Smooth muscle cell (in vitro differentiated cells): ENCODE measurements around the gene NAP1L1. TPM values are rescaled to one million over a fixed set of nuclear protein-coding genes. Genes with fewer than 3 reads are reported as not detected.

Source experiments
- DNase-seq: peaks from one replicate; lab custom pipeline; 2025; ENCODE audit not compliant: unreplicated experiment; lab: John Stamatoyannopoulos, UW
- H2AFZ ChIP-seq: fragments of 200-600 bp; sonication (generic); 2 replicates; pipeline ENCODE4 v1.6.0; 2016; ENCODE audit warnings: antibody characterized with exemption, low read depth, mild to moderate bottlenecking
- H3F3A ChIP-seq: fragments of 200-600 bp; sonication (generic); 2 replicates; pipeline ENCODE4 v1.6.0; 2017; ENCODE audit warnings: antibody characterized with exemption, low read depth
- H3K27ac ChIP-seq: fragments of 200-600 bp; sonication (generic); 2 replicates; pipeline ENCODE4 v1.5.1; 2016; ENCODE audit warnings: low read depth, mild to moderate bottlenecking
- H3K27me3 ChIP-seq: fragments of 200-600 bp; sonication (generic); 2 replicates; pipeline ENCODE4 v1.6.1; 2016; ENCODE audit warnings: low read depth, mild to moderate bottlenecking
- H3K36me3 ChIP-seq: fragments of 200-600 bp; sonication (generic); 2 replicates; pipeline ENCODE4 v1.5.1; 2016; ENCODE audit warnings: low read depth
- H3K4me1 ChIP-seq: fragments of 200-600 bp; sonication (generic); 2 replicates; pipeline ENCODE4 v1.5.1; 2016; ENCODE audit warnings: low read depth
- H3K4me2 ChIP-seq: fragments of 200-600 bp; sonication (generic); 2 replicates; pipeline ENCODE4 v1.6.0; 2016; ENCODE audit warnings: mild to moderate bottlenecking
- H3K4me3 ChIP-seq: fragments of 200-600 bp; sonication (generic); 2 replicates; pipeline ENCODE4 v1.5.1; 2016; ENCODE audit warnings: mild to moderate bottlenecking
- H3K79me2 ChIP-seq: fragments of 200-600 bp; sonication (generic); 2 replicates; pipeline ENCODE4 v1.6.0; 2016; ENCODE audit warnings: low read depth, mild to moderate bottlenecking
- H3K9ac ChIP-seq: fragments of 200-600 bp; sonication (generic); 2 replicates; pipeline ENCODE4 v1.6.0; 2016; ENCODE audit warnings: low read depth
- H3K9me3 ChIP-seq: fragments of 200-600 bp; sonication (generic); replicated peaks from 2 replicates; pipeline ENCODE4 v1.5.1; 2016; ENCODE audit warnings: low read depth
- H4K20me1 ChIP-seq: fragments of 200-600 bp; sonication (generic); 2 replicates; pipeline ENCODE4 v1.6.0; 2016; ENCODE audit warnings: low read depth
- WGBS: methylation state at CpG from one replicate; pipeline ENCODE4 v1.1.7; 2016; ENCODE audit warnings: low lambda C conversion rate; 5-methylcytosine and 5-hydroxymethylcytosine counted together
- polyA plus RNA-seq: library from polyadenylated mRNA; unstranded; fragments of >200 nt; fragmentation: Nextera tagmentation; extraction: Ambion mirVana; gene quantifications from 2 replicates; pipeline ENCODE4 v1.2.1, GENCODE V29; 2016
- total RNA-seq: library from RNA; depleted of rRNA; stranded (reverse); fragments of >200 nt; gene quantifications from 2 replicates; pipeline ENCODE4 v1.2.3, GENCODE V29; 2014
- TF ChIP-seq, protein P1 (sequence below): fragments of 200-600 bp; sonication (generic); IDR thresholded peaks from 2 replicates; pipeline ENCODE4 v1.5.1; 2017; ENCODE audit warnings: borderline replicate concordance, mild to moderate bottlenecking, antibody characterized with exemption; ENCODE audit not compliant: insufficient read depth, poor library complexity, severe bottlenecking

Gene NAP1L1
- total and polyA plus RNA-seq, 2 experiments from 2014 or later, result 110 to 221 TPM

DNA sequence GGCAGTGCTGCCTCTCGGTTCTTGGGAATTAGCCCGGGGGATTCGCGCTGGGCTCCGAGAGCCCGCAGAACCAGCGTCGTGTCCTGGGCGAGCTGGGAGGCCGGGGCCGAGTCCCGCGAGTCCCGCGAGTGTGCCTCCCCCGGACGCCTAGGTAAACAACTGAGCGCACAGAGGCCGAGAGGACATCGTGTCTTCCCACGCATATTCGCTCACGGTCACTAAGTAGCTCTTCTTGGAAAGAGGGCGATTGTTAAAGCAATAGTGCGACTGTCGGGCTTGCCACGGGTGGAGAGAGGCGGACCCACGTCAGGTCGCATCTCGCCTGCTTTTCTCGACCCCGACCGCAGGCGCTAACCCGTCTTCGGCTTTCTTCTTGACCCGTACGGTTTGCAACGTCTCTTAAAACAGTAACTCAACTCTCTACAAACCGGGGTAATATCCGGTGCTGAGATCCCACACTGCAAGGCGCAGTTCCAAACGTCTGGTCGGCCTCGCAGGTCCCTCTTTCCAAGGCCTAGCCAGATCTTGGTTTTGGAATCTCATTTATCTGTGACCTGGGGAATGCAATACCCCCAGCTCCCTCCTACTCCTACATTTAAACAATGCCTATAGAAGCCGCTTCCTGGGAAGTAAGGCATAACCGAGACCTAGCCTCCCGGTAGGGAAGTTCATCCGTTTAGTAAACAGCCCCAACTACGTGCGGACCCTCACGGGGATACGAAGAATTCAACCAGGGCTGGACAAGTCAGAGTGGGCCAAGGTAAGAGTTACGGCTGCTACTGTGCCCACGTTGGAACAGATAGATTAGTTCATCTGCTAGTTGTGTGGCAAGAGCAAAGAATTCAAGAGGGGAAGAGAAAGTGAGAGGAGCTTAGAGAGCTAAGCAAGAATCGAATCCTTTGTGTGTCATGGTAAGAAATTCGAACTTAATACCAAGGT lies 52.2 kb downstream of the NAP1L1 start:
- Histone ChIP-seq H3K4me2 (peak overlapping the region; percentile 92), H3K79me2 (peaks cover 38% of the 10 kb centered on the region)
- DNase-seq, result peak; percentile 82

DNA sequence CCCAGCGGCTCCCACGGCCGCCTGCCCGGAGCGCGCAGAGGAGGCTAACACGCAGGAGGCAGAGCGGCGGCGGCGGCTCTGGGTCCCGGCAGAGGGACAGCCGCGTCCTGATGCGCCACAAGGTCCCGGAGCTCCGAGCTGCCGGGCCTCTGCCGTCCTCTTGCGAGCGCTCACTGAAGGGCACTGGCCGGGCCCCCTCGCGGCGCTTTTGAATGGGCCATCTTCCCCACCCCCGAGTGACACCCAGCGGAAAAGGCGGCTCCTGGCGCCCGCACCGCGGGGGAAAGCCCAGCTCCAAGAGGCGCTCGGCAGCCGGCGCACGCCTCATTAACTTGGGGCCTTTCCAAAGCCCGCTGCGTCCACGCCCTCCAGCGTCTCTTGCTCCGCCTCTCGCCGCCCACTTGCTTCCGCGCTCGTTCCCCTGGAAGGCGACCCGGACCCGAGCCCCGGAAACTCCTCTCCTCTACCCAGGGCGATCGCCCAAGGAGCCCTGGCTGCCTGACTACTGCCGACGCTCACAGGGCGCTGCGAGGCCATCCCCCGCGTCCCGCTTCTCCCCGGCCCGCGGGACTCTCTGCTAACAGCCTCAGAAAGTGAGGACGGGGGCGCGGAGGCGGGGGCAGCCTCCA lies 53.0 kb downstream of the NAP1L1 start, which contains the start of gene PHLDA1:
PHLDA1 (minus strand) TSS at position 363 of the 629 bp plus-strand sequence.
- Histone ChIP-seq H2AFZ (no peak within 1 kb of the TSS), H3K79me2 (peaks cover 42% of the 10 kb centered on the region)
- WGBS, result under 1% methylated on average over 64 of the region's 67 CpGs

More for the DNA sequence above, 52.2 kb downstream of the NAP1L1 start:
- H3K9ac ChIP-seq, result peak overlapping the region; percentile 98
- H3K4me3 ChIP-seq, result peak overlapping the region; percentile 92
- H3K27ac ChIP-seq, result peak overlapping the region; percentile 98
- no peaks in the 10 kb centered on the region for H3K27me3 ChIP-seq
- H4K20me1 ChIP-seq, result peaks cover 32% of the 10 kb centered on the region
- no peaks in the 10 kb centered on the region for H3K36me3 ChIP-seq
- H2AFZ ChIP-seq, result no peak overlapping the region
- TF ChIP-seq, protein P1, sequence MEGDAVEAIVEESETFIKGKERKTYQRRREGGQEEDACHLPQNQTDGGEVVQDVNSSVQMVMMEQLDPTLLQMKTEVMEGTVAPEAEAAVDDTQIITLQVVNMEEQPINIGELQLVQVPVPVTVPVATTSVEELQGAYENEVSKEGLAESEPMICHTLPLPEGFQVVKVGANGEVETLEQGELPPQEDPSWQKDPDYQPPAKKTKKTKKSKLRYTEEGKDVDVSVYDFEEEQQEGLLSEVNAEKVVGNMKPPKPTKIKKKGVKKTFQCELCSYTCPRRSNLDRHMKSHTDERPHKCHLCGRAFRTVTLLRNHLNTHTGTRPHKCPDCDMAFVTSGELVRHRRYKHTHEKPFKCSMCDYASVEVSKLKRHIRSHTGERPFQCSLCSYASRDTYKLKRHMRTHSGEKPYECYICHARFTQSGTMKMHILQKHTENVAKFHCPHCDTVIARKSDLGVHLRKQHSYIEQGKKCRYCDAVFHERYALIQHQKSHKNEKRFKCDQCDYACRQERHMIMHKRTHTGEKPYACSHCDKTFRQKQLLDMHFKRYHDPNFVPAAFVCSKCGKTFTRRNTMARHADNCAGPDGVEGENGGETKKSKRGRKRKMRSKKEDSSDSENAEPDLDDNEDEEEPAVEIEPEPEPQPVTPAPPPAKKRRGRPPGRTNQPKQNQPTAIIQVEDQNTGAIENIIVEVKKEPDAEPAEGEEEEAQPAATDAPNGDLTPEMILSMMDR, result no peak
- H3K4me1 ChIP-seq, result peaks cover 20% of the 10 kb centered on the region
- no peaks in the 10 kb centered on the region for H3K9me3 ChIP-seq
- 1% methylated on average over 58 of the region's 58 CpGs for WGBS
- peaks cover 32% of the 10 kb centered on the region for H3F3A ChIP-seq

DNA sequence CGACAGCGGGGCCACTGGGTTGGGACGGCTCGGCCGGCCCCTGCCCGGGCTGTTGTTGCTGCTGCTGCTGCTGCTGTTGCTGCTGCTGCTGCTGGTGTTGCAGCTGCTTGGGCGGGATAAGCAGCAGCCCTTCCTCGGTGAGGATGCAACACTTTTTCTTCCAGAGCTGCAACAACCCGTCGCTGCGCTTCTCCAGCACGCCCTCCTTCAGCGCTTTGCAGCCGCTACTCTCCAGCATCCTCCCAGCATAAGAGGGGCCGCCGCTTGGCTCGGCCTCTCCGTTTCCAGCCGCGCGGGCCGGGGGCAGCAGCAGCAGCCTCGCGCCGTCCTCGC lies 53.4 kb downstream of the NAP1L1 start:
- H2AFZ ChIP-seq, result no peak overlapping the region
- TF ChIP-seq, protein P1, result no peak
- no peaks in the 10 kb centered on the region for H3K27me3 ChIP-seq
- peak overlapping the region; percentile 98 for H3K9ac ChIP-seq
- peaks cover 32% of the 10 kb centered on the region for H4K20me1 ChIP-seq
- H3K79me2 ChIP-seq, result peaks cover 42% of the 10 kb centered on the region
- H3K36me3 ChIP-seq, result no peaks in the 10 kb centered on the region
- H3K27ac ChIP-seq, result peak overlapping the region; percentile 98
- peaks cover 19% of the 10 kb centered on the region for H3K4me1 ChIP-seq
- H3F3A ChIP-seq, result peaks cover 45% of the 10 kb centered on the region
- no peaks in the 10 kb centered on the region for H3K9me3 ChIP-seq
- H3K4me2 ChIP-seq, result peak overlapping the region; percentile 92
- under 1% methylated on average over 26 of the region's 26 CpGs for WGBS
- DNase-seq, result no peak
- peak overlapping the region; percentile 92 for H3K4me3 ChIP-seq

More for the DNA sequence above, 53.0 kb downstream of the NAP1L1 start, which contains the start of gene PHLDA1:
- DNase-seq, result peak; percentile 94
- H3K4me1 ChIP-seq, result peaks cover 19% of the 10 kb centered on the region
- H4K20me1 ChIP-seq, result peaks cover 32% of the 10 kb centered on the region
- H3K4me2 ChIP-seq, result peak within 1 kb of the TSS; percentile 92
- H3K9me3 ChIP-seq, result no peaks in the 10 kb centered on the region
- peak within 1 kb of the TSS; percentile 98 for H3K9ac ChIP-seq
- TF ChIP-seq, protein P1, result peak; percentile 43
- peak within 1 kb of the TSS; percentile 92 for H3K4me3 ChIP-seq
- H3K27me3 ChIP-seq, result no peaks in the 10 kb centered on the region
- peaks cover 40% of the 10 kb centered on the region for H3F3A ChIP-seq
- peak within 1 kb of the TSS; percentile 98 for H3K27ac ChIP-seq
- no peaks in the 10 kb centered on the region for H3K36me3 ChIP-seq
